Heart left ventricle (tissue), 13 donors: ENCODE results near the gene ADARB1.

Experiments used
- CTCF ChIP-seq, 12 donors: fragments of 200-600 bp; sonication (generic) in 4 of 12; IDR thresholded peaks; one replicate each; pipeline versions ENCODE4 v1.5.0 to v1.8.0; 2018 to 2022; ENCODE audit warnings: antibody characterized with exemption in 12 of 12, mild to moderate bottlenecking in 5 of 12
- POLR2A ChIP-seq, 2 donors: fragments of 450-650 bp; IDR thresholded peaks; one replicate each; pipeline ENCODE4 v1.6.1; 2017; ENCODE audit warnings: antibody characterized with exemption in 2 of 2, mild to moderate bottlenecking in 2 of 2, moderate library complexity in 2 of 2
- donor health status: ischemic (EF 13 %, LVEDD 7.1; RV severe dilation, severe dysfunction).
- donor health status: DM: no; HTN: yes; CAD: no.
- donor health status: DM: no; HTN: no; CAD: no.
- donor health status: ischemic (EF 25% LVEDD 6.9; RV normal size, moderate dysfunction).
- donor health status: ischemic (EF 25% LVEDD 5.7; RV mildly dilated, moderate dysfunction).
- donor health status: ischemic (EF 35%, LVEDD 5.7; RV mildly dilated, moderate dysfunction).
- donor health status: nonischemic (EF 11% LVEDD 7.7; RV severe dilation, severe dysfunction).
- donor health status: DM: yes; HTN: yes; CAD: no.
- donor health status: PGD.
- donor health status: ischemic (EF 29% LVEDD 5.4; RV normal size, mild dysfunction).
- donor health status: nonischemic (EF 23%, LVEDD 6.1; RV moderate dilation, normal function).

- TF ChIP-seq CTCF (IDR thresholded peaks at IDR 0.05) (no peak), POLR2A (IDR thresholded peaks at IDR 0.05) (no peak)
Observed at GRCh38 chr21:45209046-45209445, 134.7 kb downstream of the ADARB1 start.
